ENCODE data around the gene COQ9. TPM values are rescaled to one million over a fixed set of nuclear protein-coding genes. Genes with fewer than 3 reads are reported as not detected.

The COQ9 gene
- total RNA-seq, 1 experiment from 2014 or later = 67.4 TPM

- H3K79me2 ChIP-seq (ENCODE audit: low read length) = no peaks in the 10 kb centered on the region
- no peaks in the 10 kb centered on the region for H3K9me3 ChIP-seq (ENCODE audit: low read length)
- H3K9ac ChIP-seq (ENCODE audit: low read length) = no peak overlapping the region
- ATAC-seq (peak; percentile 55), DNase-seq (peak; percentile 69)
- no peaks in the 10 kb centered on the region for H3K27me3 ChIP-seq (ENCODE audit: low read length)
- H3K4me3 ChIP-seq (ENCODE audit: low read length) = no peak overlapping the region
- ChIA-PET POLR2A (ENCODE audit: unreplicated experiment) (interaction anchor here (0.5 to 0.7 kb wide), 2 partner anchors 121 to 275 kb away, joined by 4 to 7 read pairs; no protein-coding TSS in a partner anchor), CTCF (interaction anchor here (0.5 to 1.0 kb wide), 4 partner anchors 25 to 122 kb away, joined by 3 to 17 read pairs (median 5); partner anchors contain the start of genes CIAPIN1 and COQ9)
- peak overlapping the region; percentile 37; the same call in 1 of the 2 replicates for H3K4me2 ChIP-seq (ENCODE audit: low read length)
- H3K4me1 ChIP-seq (ENCODE audit: insufficient read depth, low read length) = peaks cover 5% of the 10 kb centered on the region
- H3F3A ChIP-seq (ENCODE audit: low read length, unreplicated experiment) = no peaks in the 10 kb centered on the region
- no peak overlapping the region for H3K27ac ChIP-seq (ENCODE audit: low read length)
- no peak overlapping the region for H2AFZ ChIP-seq (ENCODE audit: low read length)
- no peaks in the 10 kb centered on the region for H4K20me1 ChIP-seq (ENCODE audit: low read length)
- H3K36me3 ChIP-seq (ENCODE audit: low read depth, low read length) = no peaks in the 10 kb centered on the region
- H3K9me2 ChIP-seq (replicated peaks; ENCODE audit: low read length) = no peaks in the 10 kb centered on the region
- intact Hi-C loops (cut with micrococcal nuclease) = loop anchor here (1.0 kb wide), 2 partner anchors 122 to 178 kb away; no protein-coding TSS in a partner anchor
- no TSS peak for BruUV-seq (replicated peaks)
- TF ChIP-seq EZH2 (IDR thresholded peaks at IDR 0.05; ENCODE audit: low read length, unreplicated experiment) = no peak
- no peak for TF ChIP-seq EZH2phosphoT487 (IDR thresholded peaks at IDR 0.05; ENCODE audit: borderline replicate concordance, low read length)
- TF ChIP-seq CTCF (conservative IDR thresholded peaks at IDR 0.05; ENCODE audit: low read depth, low read length) = peak; percentile 79
Measured at GRCh38 chr16:57422026-57422944, 25.0 kb upstream of the COQ9 start.

- Histone ChIP-seq H3K27ac (ENCODE audit: low read length) (no peak overlapping the region), H4K20me1 (ENCODE audit: low read length) (no peaks in the 10 kb centered on the region), H3K9ac (ENCODE audit: low read length) (no peak overlapping the region), H2AFZ (ENCODE audit: low read length) (no peak overlapping the region), H3K4me1 (ENCODE audit: insufficient read depth, low read length) (no peaks in the 10 kb centered on the region; the same call in 1 of the 2 replicates), H3K36me3 (ENCODE audit: low read depth, low read length) (no peaks in the 10 kb centered on the region; the same call in 1 of the 2 replicates), H3K9me3 (ENCODE audit: low read length) (no peaks in the 10 kb centered on the region), H3K27me3 (ENCODE audit: low read length) (no peaks in the 10 kb centered on the region), H3F3A (ENCODE audit: low read length, unreplicated experiment) (no peaks in the 10 kb centered on the region), H3K4me3 (ENCODE audit: low read length) (no peak overlapping the region), H3K9me2 (replicated peaks; ENCODE audit: low read length) (no peaks in the 10 kb centered on the region), H3K4me2 (ENCODE audit: low read length) (no peak overlapping the region), H3K79me2 (ENCODE audit: low read length) (no peaks in the 10 kb centered on the region)
- TF ChIP-seq CTCF (conservative IDR thresholded peaks at IDR 0.05; ENCODE audit: low read depth, low read length) (no peak), EZH2 (IDR thresholded peaks at IDR 0.05; ENCODE audit: low read length, unreplicated experiment) (no peak), EZH2phosphoT487 (IDR thresholded peaks at IDR 0.05; ENCODE audit: borderline replicate concordance, low read length) (no peak)
- DNase-seq = no peak
- POLR2A ChIA-PET (ENCODE audit: unreplicated experiment) = interaction anchor here (0.7 kb wide), 1 partner anchor 276 kb away, joined by 4 read pairs; no protein-coding TSS in a partner anchor
- intact Hi-C loops (cut with micrococcal nuclease) = no loop called here
- no peak for ATAC-seq
- CTCF ChIA-PET = interaction anchor here (0.6 kb wide), 2 partner anchors 97 to 120 kb away, joined by 3 to 4 read pairs; no protein-coding TSS in a partner anchor
- BruUV-seq (replicated peaks) = no TSS peak
Measured at GRCh38 chr16:57423152-57423551, 24.1 kb upstream of the COQ9 start.
